Sigmoid colon (tissue), 3 donors: ENCODE data around the gene MYO5C.

Experiments used
- POLR2A ChIP-seq, 2 donors: fragments of 450-650 bp; IDR thresholded peaks; one replicate each; pipeline ENCODE4 v1.6.1; 2016; ENCODE audit warnings: antibody characterized with exemption in 2 of 2, mild to moderate bottlenecking in 2 of 2, moderate library complexity in 2 of 2
- TF ChIP-seq, protein P1 (sequence below), 4 experiments: fragments of 450-650 bp in 3 of 4; fragments of 200-600 bp in 1 of 4; IDR thresholded peaks; one replicate each; pipeline ENCODE4 v1.5.1; 2016 to 2019; ENCODE audit warnings: antibody characterized with exemption in 4 of 4, mild to moderate bottlenecking in 3 of 4, moderate library complexity in 2 of 4

DNA sequence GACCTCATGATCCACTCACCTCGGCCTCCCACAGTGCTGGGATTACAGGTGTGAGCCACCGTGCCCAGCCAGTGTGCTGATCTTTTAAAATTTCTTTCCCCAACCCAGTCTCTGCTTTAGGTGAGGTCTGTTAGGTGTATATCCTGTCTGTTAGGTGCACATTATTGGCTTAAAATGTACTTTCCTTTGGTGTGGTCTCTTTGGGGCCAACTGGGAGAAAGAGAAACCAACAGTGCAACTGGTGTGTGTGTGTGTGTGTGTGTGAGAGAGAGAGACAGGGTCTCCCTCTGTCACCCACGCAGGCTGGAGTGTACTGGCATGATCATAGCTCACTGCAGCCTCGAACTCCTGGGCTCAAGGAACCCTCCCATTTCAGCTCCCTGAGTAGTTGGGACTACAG is 54.1 kb downstream of the MYO5C start:
- TF ChIP-seq, protein P1, sequence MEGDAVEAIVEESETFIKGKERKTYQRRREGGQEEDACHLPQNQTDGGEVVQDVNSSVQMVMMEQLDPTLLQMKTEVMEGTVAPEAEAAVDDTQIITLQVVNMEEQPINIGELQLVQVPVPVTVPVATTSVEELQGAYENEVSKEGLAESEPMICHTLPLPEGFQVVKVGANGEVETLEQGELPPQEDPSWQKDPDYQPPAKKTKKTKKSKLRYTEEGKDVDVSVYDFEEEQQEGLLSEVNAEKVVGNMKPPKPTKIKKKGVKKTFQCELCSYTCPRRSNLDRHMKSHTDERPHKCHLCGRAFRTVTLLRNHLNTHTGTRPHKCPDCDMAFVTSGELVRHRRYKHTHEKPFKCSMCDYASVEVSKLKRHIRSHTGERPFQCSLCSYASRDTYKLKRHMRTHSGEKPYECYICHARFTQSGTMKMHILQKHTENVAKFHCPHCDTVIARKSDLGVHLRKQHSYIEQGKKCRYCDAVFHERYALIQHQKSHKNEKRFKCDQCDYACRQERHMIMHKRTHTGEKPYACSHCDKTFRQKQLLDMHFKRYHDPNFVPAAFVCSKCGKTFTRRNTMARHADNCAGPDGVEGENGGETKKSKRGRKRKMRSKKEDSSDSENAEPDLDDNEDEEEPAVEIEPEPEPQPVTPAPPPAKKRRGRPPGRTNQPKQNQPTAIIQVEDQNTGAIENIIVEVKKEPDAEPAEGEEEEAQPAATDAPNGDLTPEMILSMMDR (IDR thresholded peaks at IDR 0.05), result no peak
- no peak for TF ChIP-seq POLR2A (IDR thresholded peaks at IDR 0.05)
